HG03103 (cell line): ENCODE measurements around the gene TGFB2.

ENCODE experiments used
- ATAC-seq: cut with Tn5 transposase; IDR thresholded peaks from one replicate; pipeline ENCODE4 v1.9.1; 2021; ENCODE audit warnings: low read depth; ENCODE audit not compliant: unreplicated experiment

TGFB2 gene

GRCh38 chr1:218382261-218382660, 37.1 kb downstream of the TGFB2 start:
- ATAC-seq, result no peak

- ATAC-seq, result no peak
Measured at GRCh38 chr1:218383051-218383450, 37.9 kb downstream of the TGFB2 start.

- ATAC-seq, result no peak
Measured at GRCh38 chr1:218383681-218384080, 38.5 kb downstream of the TGFB2 start.

- no peak for ATAC-seq
Measured at GRCh38 chr1:218384581-218384993, 39.5 kb downstream of the TGFB2 start.

- no peak for ATAC-seq
Measured at GRCh38 chr1:218388591-218388990, 43.5 kb downstream of the TGFB2 start.

- no peak for ATAC-seq
Measured at GRCh38 chr1:218390618-218391017, 45.5 kb downstream of the TGFB2 start.

GRCh38 chr1:218392780-218393179, 47.6 kb downstream of the TGFB2 start:
- no peak for ATAC-seq

- ATAC-seq, result no peak
Measured at GRCh38 chr1:218394416-218394815, 49.3 kb downstream of the TGFB2 start.

GRCh38 chr1:218394989-218395388, 49.9 kb downstream of the TGFB2 start:
- no peak for ATAC-seq

- ATAC-seq, result no peak
Measured at GRCh38 chr1:218395916-218396315, 50.8 kb downstream of the TGFB2 start.

- no peak for ATAC-seq
Measured at GRCh38 chr1:218397752-218398339, 52.7 kb downstream of the TGFB2 start.

GRCh38 chr1:218400624-218401023, 55.5 kb downstream of the TGFB2 start:
- ATAC-seq, result no peak

- no peak for ATAC-seq
Measured at GRCh38 chr1:218401441-218401997, 56.4 kb downstream of the TGFB2 start.

- no peak for ATAC-seq
Measured at GRCh38 chr1:218401998-218402785, 57.1 kb downstream of the TGFB2 start.

GRCh38 chr1:218402786-218403120, 57.6 kb downstream of the TGFB2 start:
- ATAC-seq, result no peak

- ATAC-seq, result no peak
Measured at GRCh38 chr1:218403300-218403699, 58.2 kb downstream of the TGFB2 start.

- ATAC-seq, result no peak
Measured at GRCh38 chr1:218407630-218408029, 62.5 kb downstream of the TGFB2 start.

GRCh38 chr1:218408135-218408534, 63.0 kb downstream of the TGFB2 start:
- no peak for ATAC-seq

GRCh38 chr1:218408942-218409341, 63.8 kb downstream of the TGFB2 start:
- no peak for ATAC-seq

- no peak for ATAC-seq
Measured at GRCh38 chr1:218409946-218410510, 64.9 kb downstream of the TGFB2 start.

GRCh38 chr1:218411101-218411500, 66.0 kb downstream of the TGFB2 start:
- no peak for ATAC-seq

GRCh38 chr1:218412171-218412570, 67.0 kb downstream of the TGFB2 start:
- no peak for ATAC-seq
